HL-60 (cell line): Measurements from ENCODE around the gene GMPPA.

ENCODE experiments used
- DNase-seq, 2 experiments: peaks; one replicate each; pipeline ENCODE4 v3.0.0-alpha.2; 2010 to 2020; ENCODE audit warnings: low read depth in 1 of 2, low spot score in 1 of 2
- H3K27ac ChIP-seq: fragments of 250-450 bp; sonication (Bioruptor Pico); replicated peaks from 2 replicates; pipeline ENCODE4 v1.5.1; 2020; ENCODE audit warnings: mild to moderate bottlenecking, moderate library complexity
- H3K27me3 ChIP-seq: fragments of 250-450 bp; sonication (Bioruptor Pico); 2 replicates; pipeline ENCODE4 v1.5.1; 2021; ENCODE audit warnings: mild to moderate bottlenecking, moderate library complexity; ENCODE audit not compliant: insufficient read depth, poor library complexity, severe bottlenecking
- H3K4me3 ChIP-seq: replicated peaks from 2 replicates; pipeline ENCODE4 v1.5.1; 2011; ENCODE audit warnings: mild to moderate bottlenecking, control low read depth, low read length; ENCODE audit not compliant: insufficient read depth
- CTCF ChIP-seq: IDR thresholded peaks from one replicate; pipeline ENCODE4 v1.5.1; 2011; ENCODE audit warnings: low read length, control low read depth, inconsistent platforms; ENCODE audit not compliant: insufficient read depth
- GABPA ChIP-seq: IDR thresholded peaks from 2 replicates; pipeline ENCODE4 v1.6.1; 2012; ENCODE audit warnings: low read depth
- POLR2AphosphoS5 ChIP-seq: IDR thresholded peaks from 2 replicates; pipeline ENCODE4 v1.6.1; 2012; ENCODE audit warnings: low read depth
- SPI1 ChIP-seq: IDR thresholded peaks from 2 replicates; pipeline ENCODE4 v1.6.1; 2012; ENCODE audit warnings: low read depth, mild to moderate bottlenecking, borderline replicate concordance
- TF ChIP-seq, protein P1 (sequence below): IDR thresholded peaks from 2 replicates; pipeline ENCODE4 v1.6.1; 2012; ENCODE audit warnings: low read depth; ENCODE audit not compliant: insufficient replicate concordance

GMPPA gene

DNA sequence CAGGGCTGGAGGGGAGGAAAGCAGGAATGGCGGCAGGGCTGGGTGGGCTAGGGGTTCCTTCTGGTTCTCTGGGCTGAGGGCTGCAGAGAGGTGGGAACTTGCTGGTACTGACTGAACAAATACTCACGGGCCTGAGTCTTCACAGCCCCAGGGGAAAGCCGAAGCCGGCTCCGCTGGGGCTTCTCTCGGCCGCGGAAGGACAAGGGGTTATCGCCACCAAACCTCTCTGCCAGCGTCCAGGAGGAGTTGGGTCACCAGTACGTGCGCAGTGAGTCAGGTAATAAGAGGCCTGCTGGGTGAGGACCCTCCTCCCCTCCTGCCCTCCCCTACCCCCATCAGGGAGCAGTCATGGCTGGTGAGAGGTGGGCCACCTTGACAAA lies 13.5 kb upstream of the GMPPA start:
- H3K4me3 ChIP-seq, result no peak overlapping the region
- peaks cover 50% of the 10 kb centered on the region for H3K27me3 ChIP-seq
- no peak overlapping the region for H3K27ac ChIP-seq
- DNase-seq, result no peak
- TF ChIP-seq POLR2AphosphoS5 (no peak), GABPA (no peak)
- TF ChIP-seq, protein P1, sequence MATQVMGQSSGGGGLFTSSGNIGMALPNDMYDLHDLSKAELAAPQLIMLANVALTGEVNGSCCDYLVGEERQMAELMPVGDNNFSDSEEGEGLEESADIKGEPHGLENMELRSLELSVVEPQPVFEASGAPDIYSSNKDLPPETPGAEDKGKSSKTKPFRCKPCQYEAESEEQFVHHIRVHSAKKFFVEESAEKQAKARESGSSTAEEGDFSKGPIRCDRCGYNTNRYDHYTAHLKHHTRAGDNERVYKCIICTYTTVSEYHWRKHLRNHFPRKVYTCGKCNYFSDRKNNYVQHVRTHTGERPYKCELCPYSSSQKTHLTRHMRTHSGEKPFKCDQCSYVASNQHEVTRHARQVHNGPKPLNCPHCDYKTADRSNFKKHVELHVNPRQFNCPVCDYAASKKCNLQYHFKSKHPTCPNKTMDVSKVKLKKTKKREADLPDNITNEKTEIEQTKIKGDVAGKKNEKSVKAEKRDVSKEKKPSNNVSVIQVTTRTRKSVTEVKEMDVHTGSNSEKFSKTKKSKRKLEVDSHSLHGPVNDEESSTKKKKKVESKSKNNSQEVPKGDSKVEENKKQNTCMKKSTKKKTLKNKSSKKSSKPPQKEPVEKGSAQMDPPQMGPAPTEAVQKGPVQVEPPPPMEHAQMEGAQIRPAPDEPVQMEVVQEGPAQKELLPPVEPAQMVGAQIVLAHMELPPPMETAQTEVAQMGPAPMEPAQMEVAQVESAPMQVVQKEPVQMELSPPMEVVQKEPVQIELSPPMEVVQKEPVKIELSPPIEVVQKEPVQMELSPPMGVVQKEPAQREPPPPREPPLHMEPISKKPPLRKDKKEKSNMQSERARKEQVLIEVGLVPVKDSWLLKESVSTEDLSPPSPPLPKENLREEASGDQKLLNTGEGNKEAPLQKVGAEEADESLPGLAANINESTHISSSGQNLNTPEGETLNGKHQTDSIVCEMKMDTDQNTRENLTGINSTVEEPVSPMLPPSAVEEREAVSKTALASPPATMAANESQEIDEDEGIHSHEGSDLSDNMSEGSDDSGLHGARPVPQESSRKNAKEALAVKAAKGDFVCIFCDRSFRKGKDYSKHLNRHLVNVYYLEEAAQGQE, result no peak

- Histone ChIP-seq H3K4me3 (no peak overlapping the region), H3K27ac (no peak overlapping the region), H3K27me3 (peaks cover 52% of the 10 kb centered on the region)
- no peak for DNase-seq
- no peak for TF ChIP-seq SPI1
- no peak for TF ChIP-seq POLR2AphosphoS5
- TF ChIP-seq, protein P1, result no peak
- TF ChIP-seq CTCF, result no peak
- TF ChIP-seq GABPA, result no peak
These were observed 12.2 kb upstream of the GMPPA start for GRCh38 chr2:219486380-219486959.

GRCh38 chr2:219488149-219488843 lies 10.4 kb upstream of the GMPPA start:
- no peak overlapping the region for H3K4me3 ChIP-seq
- no peak for DNase-seq
- H3K27me3 ChIP-seq, result peaks cover 38% of the 10 kb centered on the region
- H3K27ac ChIP-seq, result no peak overlapping the region
- no peak for TF ChIP-seq POLR2AphosphoS5

GRCh38 chr2:219488844-219489194 lies 9.9 kb upstream of the GMPPA start:
- H3K27me3 ChIP-seq, result peaks cover 39% of the 10 kb centered on the region
- no peak overlapping the region for H3K27ac ChIP-seq
- DNase-seq, result no peak
- TF ChIP-seq SPI1, result no peak
- no peak for TF ChIP-seq CTCF
- no peak for TF ChIP-seq GABPA
- TF ChIP-seq POLR2AphosphoS5, result no peak
- TF ChIP-seq, protein P1, result no peak
- no peak overlapping the region for H3K4me3 ChIP-seq
